Measurements from ENCODE around the gene NDFIP2.
"Not testable (repeated sequence)": the region's sequence is repeated elsewhere in the genome, so short reads cannot be mapped to it uniquely, and the experiment has no call there.

The NDFIP2 gene

DNA sequence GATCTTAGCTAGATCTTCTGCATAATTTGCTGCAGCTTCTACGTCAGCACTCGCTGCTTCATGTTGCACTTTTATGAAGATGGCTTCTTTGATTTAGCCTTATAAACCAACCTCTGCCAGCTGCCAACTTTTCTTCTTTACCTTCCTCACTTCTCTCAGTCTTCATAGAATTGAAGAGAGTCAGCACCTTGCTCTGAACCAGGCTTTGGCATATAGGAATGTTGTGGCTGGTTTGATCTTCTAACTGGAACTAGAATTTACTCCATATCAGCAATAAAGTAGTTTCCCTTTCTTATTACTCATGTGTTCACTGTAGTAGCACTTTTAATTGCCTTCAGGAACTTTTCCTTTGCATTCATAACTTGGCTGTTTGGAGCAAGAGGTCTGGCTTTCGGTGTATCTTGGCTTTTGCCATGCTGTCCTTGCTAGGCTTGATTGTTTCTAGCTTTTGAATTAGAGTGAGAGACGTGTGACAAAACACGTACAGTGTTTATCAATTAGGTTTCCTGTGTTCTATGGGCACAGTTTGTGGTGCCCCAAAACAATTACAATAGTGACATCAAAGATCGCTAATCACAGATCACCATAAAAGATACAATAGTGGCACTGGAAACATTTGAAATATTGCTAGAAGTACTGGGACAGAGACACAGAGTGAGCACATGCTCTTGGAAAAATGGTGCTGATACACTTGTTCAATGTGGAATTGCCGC lies 50.7 kb downstream of the NDFIP2 start:
- no peak for DNase-seq (ENCODE audit: low read depth in 2 of 3, low spot score in 2 of 3)

DNA sequence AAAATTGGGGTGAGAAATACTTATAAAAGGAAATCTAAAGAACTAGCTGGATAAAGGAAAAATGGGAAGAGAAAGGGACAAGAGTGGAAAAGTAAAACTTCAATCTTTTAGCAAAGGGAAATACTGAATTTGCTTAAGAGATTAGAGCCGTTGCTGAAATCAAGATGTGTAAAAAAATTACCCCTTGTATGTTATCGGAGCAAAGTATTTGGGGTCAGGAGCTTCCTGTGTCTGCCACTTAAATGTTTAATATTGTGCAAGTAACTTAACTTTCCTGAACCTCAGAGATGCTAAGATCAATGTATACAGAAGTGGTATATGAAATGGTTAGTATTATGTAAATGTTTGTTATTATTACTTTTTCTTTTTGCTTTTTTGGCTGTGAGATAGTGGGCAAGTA lies 51.6 kb downstream of the NDFIP2 start:
- DNase-seq (ENCODE audit: low read depth in 2 of 3, low spot score in 2 of 3): no peak

DNA sequence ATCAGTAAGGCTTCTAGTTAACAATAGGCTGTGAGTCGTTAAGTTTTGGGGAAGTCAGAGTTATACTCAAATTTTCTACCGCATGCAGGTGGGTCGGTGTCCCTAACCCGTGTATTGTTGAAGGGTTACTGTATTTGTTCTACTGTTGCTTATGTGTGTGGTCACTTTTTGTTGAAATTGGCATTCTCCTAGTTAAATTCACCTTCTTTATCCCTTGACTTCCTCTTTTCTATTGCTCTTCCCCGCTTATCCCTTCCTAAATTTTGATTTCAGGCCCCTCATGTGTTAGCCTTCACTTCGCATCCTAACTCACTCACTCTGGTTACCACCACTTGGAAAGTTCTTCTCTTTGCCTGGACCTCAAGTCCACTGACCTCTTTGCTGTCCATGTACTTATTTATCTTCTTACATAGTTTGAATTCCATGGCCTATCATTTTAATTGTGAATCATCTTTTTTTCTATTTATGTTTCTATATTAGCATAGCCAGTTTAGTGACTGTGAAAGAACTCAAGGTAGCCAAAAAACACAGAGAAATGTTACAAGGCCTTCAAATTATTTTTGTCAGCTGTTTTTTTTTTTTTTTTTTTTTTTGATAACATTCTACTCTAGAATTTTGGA lies 52.9 kb downstream of the NDFIP2 start:
- no peak for DNase-seq (ENCODE audit: low read depth in 2 of 3, low spot score in 2 of 3)

DNA sequence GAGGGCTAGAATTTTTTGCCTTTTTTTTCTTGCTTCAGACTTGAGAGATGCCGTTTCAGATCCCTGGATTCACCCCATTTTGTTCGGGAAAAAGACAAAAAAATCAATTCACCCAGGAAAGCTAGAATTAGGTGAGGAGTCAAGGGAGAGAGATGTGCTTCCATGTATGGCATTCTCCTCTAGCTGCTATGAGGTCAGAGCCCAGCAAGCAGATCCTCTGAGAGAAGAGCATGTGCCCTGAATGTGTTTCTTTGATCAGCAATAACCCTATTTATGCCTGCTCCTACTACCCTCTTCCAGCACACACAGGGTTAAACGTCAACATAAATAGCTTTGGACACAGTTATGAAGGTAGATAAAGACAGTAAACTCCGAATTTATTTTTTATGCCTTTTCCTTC lies 53.6 kb downstream of the NDFIP2 start:
- no peak for DNase-seq (ENCODE audit: low read depth in 2 of 3, low spot score in 2 of 3)

- no peak for DNase-seq (ENCODE audit: low read depth in 2 of 3, low spot score in 2 of 3)
Measured at GRCh38 chr13:79538757-79539156, 57.8 kb downstream of the NDFIP2 start.

DNA sequence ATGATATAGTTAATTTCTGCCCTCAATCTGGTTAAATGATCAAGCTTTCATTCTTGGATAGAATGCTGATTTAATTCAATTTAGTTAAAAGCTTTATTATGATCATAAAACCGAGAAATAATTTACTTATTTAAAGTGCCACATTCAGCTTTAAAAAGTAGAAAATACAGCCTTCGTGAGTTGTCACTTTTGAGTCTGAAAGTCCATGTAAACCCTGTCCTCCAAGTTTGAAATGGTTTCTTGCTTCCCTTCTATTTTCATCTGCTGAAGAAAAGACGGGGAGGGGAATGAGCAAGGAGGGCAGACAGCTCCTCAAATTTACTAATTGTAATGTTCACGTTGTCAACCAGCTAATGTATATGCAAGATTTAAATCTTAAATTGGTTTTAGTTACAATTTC lies 59.5 kb downstream of the NDFIP2 start:
- DNase-seq (ENCODE audit: low read depth in 2 of 3, low spot score in 2 of 3): no peak

DNA sequence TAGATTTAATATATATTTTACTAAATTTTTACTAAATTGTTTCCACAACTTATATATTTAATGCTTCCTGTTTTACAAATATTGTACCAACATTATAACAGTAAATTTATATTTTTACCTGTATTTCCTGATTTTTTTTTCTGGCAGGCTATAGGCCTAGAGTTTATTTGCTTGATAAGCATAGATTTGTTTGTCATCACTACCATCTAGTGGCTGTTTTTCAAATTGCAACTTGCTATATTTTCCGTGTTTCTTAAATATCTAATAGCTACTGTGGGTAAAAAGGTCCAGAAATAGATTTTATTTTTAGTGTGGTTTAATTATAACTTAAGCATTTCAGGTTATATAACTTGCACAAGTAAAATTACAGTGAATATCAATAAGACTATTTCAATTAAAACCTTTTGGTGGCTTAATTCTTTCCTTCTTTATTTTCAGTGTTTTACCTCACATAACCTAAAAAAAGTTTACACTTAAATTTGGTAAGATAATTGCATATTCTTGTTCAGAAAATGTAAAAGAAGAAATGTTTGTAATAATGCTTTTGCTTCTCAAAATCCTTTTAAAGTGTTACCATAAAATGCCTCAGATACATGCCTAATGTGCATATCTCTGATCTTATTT lies 60.6 kb downstream of the NDFIP2 start:
- DNase-seq (ENCODE audit: low read depth in 2 of 3, low spot score in 2 of 3): no peak

- no peak for DNase-seq (ENCODE audit: low read depth in 2 of 3, low spot score in 2 of 3)
Measured at GRCh38 chr13:79543883-79544282, 62.9 kb downstream of the NDFIP2 start.

- no peak for DNase-seq (ENCODE audit: low read depth in 2 of 3, low spot score in 2 of 3)
Measured at GRCh38 chr13:79547211-79548195, 66.5 kb downstream of the NDFIP2 start.

GRCh38 chr13:79548902-79549301 lies 67.9 kb downstream of the NDFIP2 start:
- DNase-seq (ENCODE audit: low read depth in 2 of 3, low spot score in 2 of 3): no peak

DNA sequence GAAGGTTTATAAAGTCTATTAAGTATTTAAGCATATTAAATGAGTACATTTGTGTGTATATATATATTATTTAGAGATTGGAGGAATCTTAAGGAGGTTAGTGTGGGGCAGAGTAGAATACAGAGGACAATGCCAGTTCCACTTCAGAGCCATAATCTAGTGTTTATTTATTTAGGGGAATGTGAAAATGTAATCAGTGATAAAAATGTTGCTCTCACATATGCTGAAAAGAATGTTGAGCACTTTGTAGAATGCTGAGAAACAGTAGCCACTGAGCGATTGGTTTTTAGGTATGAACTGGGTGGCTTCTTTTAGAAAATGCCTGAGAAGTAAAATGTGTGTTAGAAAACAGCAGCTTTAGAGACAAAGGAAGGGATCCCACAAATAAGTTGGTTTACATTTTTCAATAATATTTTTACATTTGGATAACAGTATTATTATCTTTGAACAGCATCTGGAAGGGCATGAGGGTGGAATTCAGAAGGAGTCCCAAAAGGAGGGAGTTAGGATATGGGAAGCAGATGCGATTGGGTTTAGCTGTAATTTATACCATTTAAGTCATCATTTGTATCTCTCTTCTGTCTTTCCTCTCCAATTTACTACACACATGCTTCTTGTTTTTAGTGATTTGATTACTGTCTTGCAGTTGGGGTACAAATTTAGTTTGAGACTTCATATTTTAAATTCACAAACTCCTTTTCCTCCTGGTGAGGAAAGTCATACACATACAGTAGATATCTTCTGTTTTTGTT lies 68.6 kb downstream of the NDFIP2 start:
- no peak for DNase-seq (ENCODE audit: low read depth in 2 of 3, low spot score in 2 of 3)

- DNase-seq (ENCODE audit: low read depth in 2 of 3, low spot score in 2 of 3): no peak
Measured at GRCh38 chr13:79557666-79558065, 76.7 kb downstream of the NDFIP2 start.

GRCh38 chr13:79560954-79561353 lies 80.0 kb downstream of the NDFIP2 start:
- no peak for DNase-seq (ENCODE audit: low read depth in 2 of 3, low spot score in 2 of 3)

- DNase-seq (ENCODE audit: low read depth in 2 of 3, low spot score in 2 of 3): no peak
Measured at GRCh38 chr13:79562557-79562956, 81.6 kb downstream of the NDFIP2 start.

DNA sequence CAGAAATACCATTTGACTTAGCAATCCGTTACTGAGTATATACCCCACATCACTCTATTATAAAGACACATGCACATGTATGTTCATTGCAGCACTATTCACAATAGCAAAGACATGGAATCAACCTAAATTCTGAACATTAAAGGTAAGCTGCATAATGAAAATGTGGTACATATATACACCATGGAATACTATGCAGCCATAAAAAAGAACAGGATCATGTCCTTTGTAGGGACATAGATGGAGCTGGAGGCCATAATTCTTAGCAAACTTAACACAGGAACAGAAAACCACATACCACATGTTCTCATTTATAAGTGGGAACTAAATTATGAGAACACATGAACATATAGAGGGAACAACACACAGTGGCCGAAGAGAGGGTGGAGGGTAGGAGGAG lies 85.2 kb downstream of the NDFIP2 start:
- DNase-seq (ENCODE audit: low read depth in 2 of 3, low spot score in 2 of 3): no peak

- DNase-seq (ENCODE audit: low read depth in 2 of 3, low spot score in 2 of 3): no peak
Measured at GRCh38 chr13:79571147-79571546, 90.2 kb downstream of the NDFIP2 start.

DNA sequence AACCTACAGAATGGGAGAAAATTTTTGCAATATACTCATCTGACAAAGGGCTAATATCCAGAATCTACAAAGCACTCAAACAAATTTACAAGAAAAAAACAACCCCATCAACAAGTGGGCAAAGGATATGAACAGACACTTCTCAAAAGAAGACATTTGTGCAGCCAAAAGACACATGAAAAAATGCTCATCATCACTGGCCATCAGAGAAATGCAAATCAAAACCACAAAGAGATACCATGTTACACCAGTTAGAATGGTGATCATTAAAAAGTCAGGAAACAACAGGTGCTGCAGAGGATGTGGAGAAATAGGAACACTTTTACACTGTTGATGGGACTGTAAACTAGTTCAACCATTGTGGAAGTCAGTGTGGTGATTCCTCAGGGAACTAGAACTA lies 92.9 kb downstream of the NDFIP2 start:
- not testable (repeated sequence) for DNase-seq (ENCODE audit: low read depth in 2 of 3, low spot score in 2 of 3)

GRCh38 chr13:79581870-79582315 lies 100.9 kb downstream of the NDFIP2 start:
- DNase-seq (ENCODE audit: low read depth in 2 of 3, low spot score in 2 of 3): no peak

- no peak for DNase-seq (ENCODE audit: low read depth in 2 of 3, low spot score in 2 of 3)
Measured at GRCh38 chr13:79582896-79583295, 101.9 kb downstream of the NDFIP2 start.

- DNase-seq (ENCODE audit: low read depth in 2 of 3, low spot score in 2 of 3): no peak
Measured at GRCh38 chr13:79585033-79585432, 104.1 kb downstream of the NDFIP2 start.
